Non-pigmented ciliary epithelial cell (primary cell): ENCODE measurements around the gene SERPINA4.

Experiments used
- DNase-seq: peaks from one replicate; pipeline ENCODE4 v3.0.0-alpha.2; 2010; ENCODE audit warnings: low read depth

Gene SERPINA4

GRCh38 chr14:94542811-94543440 lies 18.3 kb upstream of the SERPINA4 start:
- DNase-seq: no peak

- DNase-seq: no peak
Measured at GRCh38 chr14:94543449-94544124, 17.7 kb upstream of the SERPINA4 start.

- DNase-seq: no peak
Measured at GRCh38 chr14:94544726-94545125, 16.5 kb upstream of the SERPINA4 start.

- DNase-seq: no peak
Measured at GRCh38 chr14:94545131-94545841, 16.0 kb upstream of the SERPINA4 start.

- DNase-seq: no peak
Measured at GRCh38 chr14:94547151-94547680, 14.0 kb upstream of the SERPINA4 start.

- DNase-seq: no peak
Measured at GRCh38 chr14:94547726-94548125, 13.5 kb upstream of the SERPINA4 start.

- no peak for DNase-seq
Measured at GRCh38 chr14:94548131-94548998, 12.9 kb upstream of the SERPINA4 start.

- DNase-seq: no peak
Measured at GRCh38 chr14:94548999-94549985, 11.9 kb upstream of the SERPINA4 start.

GRCh38 chr14:94550041-94550440 lies 11.2 kb upstream of the SERPINA4 start:
- no peak for DNase-seq

- DNase-seq: no peak
Measured at GRCh38 chr14:94555991-94556390, 5.3 kb upstream of the SERPINA4 start.

- no peak for DNase-seq
Measured at GRCh38 chr14:94557327-94557726, 3.9 kb upstream of the SERPINA4 start.

GRCh38 chr14:94558842-94559241 lies 2.4 kb upstream of the SERPINA4 start:
- DNase-seq: no peak

- DNase-seq: no peak
Measured at GRCh38 chr14:94559638-94560290, 1.5 kb upstream of the SERPINA4 start.

GRCh38 chr14:94560291-94560665 lies 964 bp upstream of the SERPINA4 start:
- DNase-seq: no peak

- no peak for DNase-seq
Measured at GRCh38 chr14:94561656-94562010, 391 bp downstream of the SERPINA4 start.

GRCh38 chr14:94562022-94562421 lies 780 bp downstream of the SERPINA4 start:
- DNase-seq: no peak

- DNase-seq: no peak
Measured at GRCh38 chr14:94562941-94563883, 2.0 kb downstream of the SERPINA4 start.

GRCh38 chr14:94564381-94564780 lies 3.1 kb downstream of the SERPINA4 start:
- no peak for DNase-seq

GRCh38 chr14:94568186-94568585 lies 6.9 kb downstream of the SERPINA4 start:
- DNase-seq: no peak
